HG03558 (cell line): ENCODE results near the gene CNN2.
A peak's percentile ranks its signal among the peaks of the same experiment; 100 is the strongest.

Source experiments
- ATAC-seq: cut with Tn5 transposase; IDR thresholded peaks from one replicate; pipeline ENCODE4 v1.9.1; 2021; ENCODE audit warnings: moderate number of reproducible peaks; ENCODE audit not compliant: unreplicated experiment; ENCODE audit errors: extremely low read depth

CNN2 gene

GRCh38 chr19:1009981-1010538 is 16.3 kb upstream of the CNN2 start:
- ATAC-seq: no peak

GRCh38 chr19:1010586-1011510 is 15.6 kb upstream of the CNN2 start:
- ATAC-seq: no peak

- no peak for ATAC-seq
These were observed 14.5 kb upstream of the CNN2 start for GRCh38 chr19:1011831-1012333.

- ATAC-seq: no peak
These were observed 14.1 kb upstream of the CNN2 start for GRCh38 chr19:1012334-1012733.

GRCh38 chr19:1013218-1013617 is 13.2 kb upstream of the CNN2 start:
- ATAC-seq: no peak

- ATAC-seq: no peak
These were observed 12.0 kb upstream of the CNN2 start for GRCh38 chr19:1014161-1015060.

GRCh38 chr19:1015061-1015781 is 11.2 kb upstream of the CNN2 start:
- no peak for ATAC-seq

- no peak for ATAC-seq
These were observed 10.4 kb upstream of the CNN2 start for GRCh38 chr19:1015782-1016646.

- ATAC-seq: no peak
These were observed 9.7 kb upstream of the CNN2 start for GRCh38 chr19:1016647-1017114.

- ATAC-seq: no peak
These were observed 9.1 kb upstream of the CNN2 start for GRCh38 chr19:1017115-1017905.

- ATAC-seq: no peak
These were observed 8.5 kb upstream of the CNN2 start for GRCh38 chr19:1017906-1018305.

GRCh38 chr19:1018393-1018792 is 8.0 kb upstream of the CNN2 start:
- no peak for ATAC-seq

- no peak for ATAC-seq
These were observed 7.3 kb upstream of the CNN2 start for GRCh38 chr19:1018932-1019615.

- no peak for ATAC-seq
These were observed 6.8 kb upstream of the CNN2 start for GRCh38 chr19:1019616-1019961.

GRCh38 chr19:1019980-1020867 is 6.2 kb upstream of the CNN2 start:
- no peak for ATAC-seq

GRCh38 chr19:1020868-1021425 is 5.5 kb upstream of the CNN2 start, which contains the start of gene TMEM259:
TMEM259 (minus strand) TSS chr19:1021123; CDS start chr19:1020996, 127 bp downstream.
- peak; percentile 69 for ATAC-seq
